Common myeloid progenitor, CD34-positive (primary cell): ENCODE measurements around the gene ITPR2.

Experiments
- CTCF ChIA-PET: fragments of 350-600 bp; sonication (Branson Sonifier 250); formaldehyde crosslinking; loops from one replicate; lab custom pipeline; 2021; ENCODE audit warnings: antibody characterized with exemption; lab: Charles Lee
- POLR2A ChIA-PET: fragments of 350-600 bp; sonication (Branson Sonifier 250); formaldehyde crosslinking; loops from one replicate; lab custom pipeline; 2021; ENCODE audit warnings: antibody characterized with exemption; lab: Charles Lee
- DNase-seq, 3 donors: peaks; one replicate each; pipeline versions ENCODE4 v3.0.0 to v3.0.0-alpha.2; 2013
- H3K27ac ChIP-seq, 2 experiments: 1 replicate in 1 of 2; 2 replicates in 1 of 2; pipeline ENCODE4 v1.7.0; 2013; ENCODE audit warnings: inconsistent platforms in 2 of 2, low read length in 2 of 2, mild to moderate bottlenecking in 2 of 2, low read depth in 1 of 2, moderate library complexity in 1 of 2; ENCODE audit not compliant: severe bottlenecking in 2 of 2, insufficient read depth in 1 of 2, poor library complexity in 1 of 2
- H3K27me3 ChIP-seq, 5 experiments: replicated peaks in 2 of 5; 1 replicate in 3 of 5; 2 replicates in 2 of 5; pipeline versions ENCODE4 v1.6.1 to v1.7.0; 2013; ENCODE audit warnings: low read length in 4 of 5, mild to moderate bottlenecking in 2 of 5, moderate library complexity in 2 of 5, inconsistent platforms in 1 of 5; ENCODE audit not compliant: insufficient read depth in 5 of 5, control insufficient read depth in 4 of 5
- H3K36me3 ChIP-seq, 4 experiments: 1 replicate in 2 of 4; 2 replicates in 2 of 4; pipeline versions ENCODE4 v1.6.1 to v1.7.0; 2013; ENCODE audit warnings: low read length in 3 of 4, control low read depth in 1 of 4, mild to moderate bottlenecking in 1 of 4; ENCODE audit not compliant: control insufficient read depth in 4 of 4, insufficient read depth in 4 of 4
- H3K4me1 ChIP-seq, 4 experiments: 1 replicate in 3 of 4; 2 replicates in 1 of 4; pipeline versions ENCODE4 v1.6.1 to v1.7.1; 2013; ENCODE audit warnings: low read length in 3 of 4, mild to moderate bottlenecking in 3 of 4, control low read depth in 1 of 4, inconsistent platforms in 1 of 4, moderate library complexity in 1 of 4; ENCODE audit not compliant: control insufficient read depth in 4 of 4, insufficient read depth in 4 of 4; ENCODE audit errors: control extremely low read depth in 1 of 4
- H3K4me3 ChIP-seq, 7 experiments: 1 replicate in 4 of 7; 2 replicates in 3 of 7; pipeline versions ENCODE4 v1.5.1 to v1.7.0; 2013; ENCODE audit warnings: mild to moderate bottlenecking in 7 of 7, low read length in 6 of 7, moderate library complexity in 6 of 7, inconsistent platforms in 2 of 7, low read depth in 2 of 7, control low read depth in 1 of 7; ENCODE audit not compliant: insufficient read depth in 4 of 7, control insufficient read depth in 1 of 7; ENCODE audit errors: extremely low read depth in 1 of 7
- H3K9me3 ChIP-seq, 5 experiments: 1 replicate in 4 of 5; 2 replicates in 1 of 5; pipeline versions ENCODE4 v1.6.1 to v1.7.1; 2013; ENCODE audit warnings: low read length in 4 of 5, mild to moderate bottlenecking in 2 of 5, inconsistent platforms in 1 of 5, low read depth in 1 of 5, moderate library complexity in 1 of 5; ENCODE audit not compliant: control insufficient read depth in 4 of 5, insufficient read depth in 2 of 5; ENCODE audit errors: control extremely low read depth in 1 of 5
- WGBS: methylation state at CpG from one replicate; pipeline ENCODE4 v1.1.5; 2013; ENCODE audit not compliant: insufficient coverage; 5-methylcytosine and 5-hydroxymethylcytosine counted together

Gene ITPR2

DNA sequence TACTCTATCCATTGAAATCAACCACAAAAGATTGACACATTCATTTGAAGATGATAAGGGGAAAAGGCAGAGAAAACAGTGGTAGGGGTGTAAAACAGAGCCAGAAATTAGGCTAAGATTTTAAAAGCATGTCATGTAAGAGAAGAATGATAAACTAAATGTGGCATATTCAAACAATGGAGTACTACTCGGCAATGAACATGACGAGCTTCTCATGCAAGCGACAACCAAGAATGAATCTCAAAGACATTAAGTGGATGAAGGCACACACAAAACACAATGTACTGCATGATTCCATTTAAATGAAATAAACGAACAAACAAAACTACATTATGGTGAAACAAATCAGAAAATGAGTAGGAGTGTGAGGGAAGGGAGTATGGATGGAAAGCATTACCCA is 134.8 kb downstream of the ITPR2 start:
- WGBS, result no CpG with 5 or more reads among the region's 4 CpGs
- no peaks in the 10 kb centered on the region for H3K27me3 ChIP-seq
- no peaks in the 10 kb centered on the region for H3K9me3 ChIP-seq
- H3K4me3 ChIP-seq, result no peak overlapping the region
- no peak for DNase-seq
- H3K27ac ChIP-seq, result no peak overlapping the region
- ChIA-PET CTCF (interaction anchor here (1.2 kb wide), 1 partner anchor 24 kb away, joined by 3 read pairs; no protein-coding TSS in a partner anchor), POLR2A (no interaction called here)
- no peaks in the 10 kb centered on the region for H3K4me1 ChIP-seq
- H3K36me3 ChIP-seq, result peaks cover 8 to 42% (median 26%) of the 10 kb centered on the region in 4 experiments

- ChIA-PET CTCF (interaction anchor here (1.1 kb wide), 1 partner anchor 142 kb away, joined by 3 read pairs; no protein-coding TSS in a partner anchor), POLR2A (no interaction called here)
- Histone ChIP-seq H3K36me3 (peaks cover 8 to 45% (median 28%) of the 10 kb centered on the region in 4 experiments), H3K27ac (no peak overlapping the region), H3K4me1 (no peaks in the 10 kb centered on the region), H3K4me3 (no peak overlapping the region), H3K9me3 (no peaks in the 10 kb centered on the region), H3K27me3 (no peaks in the 10 kb centered on the region)
- 95% methylated on average over 3 of the region's 3 CpGs for WGBS
- no peak for DNase-seq
These were observed 135.8 kb downstream of the ITPR2 start for GRCh38 chr12:26697217-26697616.

- no peak overlapping the region for H3K27ac ChIP-seq
- H3K27me3 ChIP-seq, result no peaks in the 10 kb centered on the region
- no peaks in the 10 kb centered on the region for H3K4me1 ChIP-seq
- no peak overlapping the region for H3K4me3 ChIP-seq
- CTCF ChIA-PET, result interaction anchor here (1.1 to 1.4 kb wide), 2 partner anchors 15 to 142 kb away, joined by 3 to 4 read pairs; no protein-coding TSS in a partner anchor
- WGBS, result 100% methylated on average over 7 of the region's 7 CpGs
- H3K36me3 ChIP-seq, result peaks cover 11 to 45% (median 29%) of the 10 kb centered on the region in 4 experiments
- POLR2A ChIA-PET, result no interaction called here
- H3K9me3 ChIP-seq, result no peaks in the 10 kb centered on the region
- no peak for DNase-seq
These were observed 136.3 kb downstream of the ITPR2 start for GRCh38 chr12:26696613-26697092.

GRCh38 chr12:26696048-26696612 is 136.9 kb downstream of the ITPR2 start:
- CTCF ChIA-PET, result interaction anchor here (1.4 kb wide), 1 partner anchor 15 kb away, joined by 4 read pairs; no protein-coding TSS in a partner anchor
- Histone ChIP-seq H3K4me3 (no peak overlapping the region), H3K27me3 (no peaks in the 10 kb centered on the region), H3K27ac (no peak overlapping the region), H3K36me3 (peaks cover 11 to 45% (median 31%) of the 10 kb centered on the region in 4 experiments), H3K4me1 (no peaks in the 10 kb centered on the region), H3K9me3 (no peaks in the 10 kb centered on the region)
- WGBS, result 100% methylated on average over 1 of the region's 3 CpGs
- POLR2A ChIA-PET, result no interaction called here
- DNase-seq, result no peak

- CTCF ChIA-PET, result interaction anchor here (1.3 kb wide), 1 partner anchor 12 kb away, joined by 3 read pairs; no protein-coding TSS in a partner anchor
- no CpG with 5 or more reads among the region's 2 CpGs for WGBS
- no peaks in the 10 kb centered on the region for H3K4me1 ChIP-seq
These were observed 138.6 kb downstream of the ITPR2 start for GRCh38 chr12:26694402-26694801.

GRCh38 chr12:26692407-26692806 is 140.6 kb downstream of the ITPR2 start:
- Histone ChIP-seq H3K4me1 (no peaks in the 10 kb centered on the region), H3K4me3 (no peak overlapping the region), H3K27me3 (no peaks in the 10 kb centered on the region), H3K9me3 (no peaks in the 10 kb centered on the region), H3K27ac (no peak overlapping the region), H3K36me3 (peaks cover 11 to 41% (median 30%) of the 10 kb centered on the region in 4 experiments)
- ChIA-PET POLR2A (no interaction called here), CTCF (interaction anchor here (1.3 kb wide), 1 partner anchor 27 kb away, joined by 3 read pairs; no protein-coding TSS in a partner anchor)
- WGBS, result 100% methylated on average over 1 of the region's 4 CpGs
- no peak for DNase-seq

More at GRCh38 chr12:26694402-26694801, 138.6 kb downstream of the ITPR2 start:
- H3K4me3 ChIP-seq, result no peak overlapping the region
- DNase-seq, result no peak
- H3K27me3 ChIP-seq, result no peaks in the 10 kb centered on the region
- POLR2A ChIA-PET, result no interaction called here
- H3K9me3 ChIP-seq, result no peaks in the 10 kb centered on the region
- no peak overlapping the region for H3K27ac ChIP-seq
- peaks cover 11 to 42% (median 31%) of the 10 kb centered on the region in 4 experiments for H3K36me3 ChIP-seq
